ENCODE measurements around the gene MAD1L1.
"Not testable (repeated sequence)": the region's sequence is repeated elsewhere in the genome, so short reads cannot be mapped to it uniquely, and the experiment has no call there.

Gene MAD1L1

DNA sequence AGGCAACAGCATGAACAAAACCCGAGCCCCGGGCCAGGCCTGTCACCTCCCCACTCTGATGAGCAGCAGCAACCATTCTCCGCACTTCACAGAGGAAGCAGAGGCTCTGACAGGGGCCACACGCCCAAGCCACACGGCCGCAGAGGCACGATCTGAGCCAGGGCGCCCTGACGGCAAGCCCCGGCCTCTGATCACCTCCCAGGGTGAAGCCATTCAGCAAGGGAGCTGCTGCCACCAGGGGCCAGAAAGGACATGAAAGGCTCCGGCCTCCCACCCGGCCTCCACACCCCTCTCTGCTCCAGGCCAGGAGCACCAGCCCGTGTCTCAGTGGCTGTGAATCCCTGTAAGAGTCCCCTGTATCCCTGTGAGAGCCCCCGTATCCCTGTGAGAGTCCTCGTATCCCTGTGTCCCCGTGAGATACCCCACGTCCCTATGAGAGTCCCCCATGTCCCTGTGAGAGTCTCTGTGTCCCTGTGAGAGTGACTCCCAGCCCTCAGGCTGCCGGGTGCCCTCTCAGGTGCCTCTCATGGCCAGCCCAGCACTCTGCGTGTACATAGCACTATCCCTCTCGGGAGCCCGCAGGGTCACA lies 187.8 kb downstream of the MAD1L1 start:
- no peak for DNase-seq (ENCODE audit: low read depth)

DNA sequence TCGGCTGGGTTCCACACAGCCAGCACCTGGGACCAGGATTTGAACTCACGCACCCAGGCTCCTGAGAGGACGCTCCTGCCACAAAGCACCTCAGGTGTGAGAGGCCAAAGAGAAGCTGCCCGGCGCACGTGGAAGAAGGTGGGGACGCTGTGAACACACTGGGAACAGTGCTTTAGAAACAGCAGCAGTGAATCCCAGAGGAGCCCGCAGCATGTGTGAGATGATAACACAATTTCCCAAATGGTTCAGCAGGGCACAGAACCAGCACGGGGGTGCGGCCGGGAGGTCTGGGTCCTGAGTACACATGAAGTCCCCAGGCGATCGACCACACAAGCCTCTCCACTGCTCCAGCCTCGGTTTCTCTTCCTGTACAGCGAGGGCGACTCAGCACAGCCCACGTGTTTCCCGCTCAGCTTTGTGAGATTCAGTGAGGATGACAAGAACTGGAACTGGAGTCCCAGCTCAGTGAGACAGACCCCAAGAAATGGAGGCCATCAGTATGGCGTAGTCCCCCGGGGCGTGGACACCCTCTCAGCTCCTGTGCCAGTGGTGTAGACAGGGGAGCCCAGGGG lies 188.3 kb downstream of the MAD1L1 start:
- DNase-seq (ENCODE audit: low read depth), result no peak

DNA sequence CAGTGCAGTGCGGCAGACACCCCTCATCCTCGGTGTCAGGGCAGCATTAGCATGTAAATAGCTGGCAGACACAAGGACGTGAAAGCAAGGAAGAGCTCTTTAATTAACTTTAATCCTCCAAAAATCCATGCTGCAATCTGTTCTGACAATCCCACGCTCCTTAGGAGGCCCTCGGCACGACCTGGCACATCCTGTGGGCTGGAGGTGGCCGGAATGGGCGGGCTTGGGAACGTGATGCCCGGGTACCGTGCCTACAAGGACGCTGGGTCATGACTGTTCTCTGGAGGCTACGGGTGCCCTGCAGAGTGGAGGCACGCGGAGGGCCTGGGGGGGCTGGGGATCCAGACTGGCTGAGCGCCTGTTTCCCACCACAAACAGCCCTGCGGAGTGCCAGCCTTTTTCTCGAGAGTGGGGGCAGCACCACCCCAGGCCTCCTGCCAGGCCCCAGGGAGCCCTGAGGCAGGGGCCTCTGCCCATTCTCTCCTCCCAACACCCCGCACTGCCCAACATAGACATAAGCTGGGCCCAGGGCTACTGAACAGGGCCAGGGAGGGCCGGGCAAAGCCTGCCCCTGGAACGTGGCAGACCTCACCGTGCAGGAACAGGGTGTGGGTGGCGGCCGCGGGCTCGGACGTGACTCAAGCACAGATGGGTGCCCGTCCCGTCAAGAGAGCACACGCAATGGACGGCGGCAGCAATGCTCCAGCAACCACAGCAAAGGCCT lies 189.3 kb downstream of the MAD1L1 start:
- no peak for DNase-seq (ENCODE audit: low read depth)

DNA sequence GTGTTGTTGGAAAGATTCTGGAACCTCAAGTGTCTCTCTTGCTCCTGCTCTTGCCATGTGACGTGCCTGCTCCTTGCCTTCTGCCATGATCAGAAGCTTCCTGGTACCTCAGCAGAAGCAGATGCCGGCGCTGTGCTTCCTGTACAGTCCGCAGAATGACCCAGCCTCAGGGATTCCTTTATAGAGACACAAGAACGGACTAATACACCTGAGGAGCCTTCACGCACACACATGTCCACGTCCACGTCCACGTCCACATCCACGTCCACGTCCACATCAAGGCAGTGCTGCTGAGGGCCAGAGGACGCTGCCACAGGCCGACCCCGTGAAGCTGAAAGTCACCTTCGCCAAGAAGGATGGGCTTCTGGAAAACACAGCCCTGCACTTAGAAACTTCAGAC lies 190.1 kb downstream of the MAD1L1 start:
- no peak for DNase-seq (ENCODE audit: low read depth)

DNA sequence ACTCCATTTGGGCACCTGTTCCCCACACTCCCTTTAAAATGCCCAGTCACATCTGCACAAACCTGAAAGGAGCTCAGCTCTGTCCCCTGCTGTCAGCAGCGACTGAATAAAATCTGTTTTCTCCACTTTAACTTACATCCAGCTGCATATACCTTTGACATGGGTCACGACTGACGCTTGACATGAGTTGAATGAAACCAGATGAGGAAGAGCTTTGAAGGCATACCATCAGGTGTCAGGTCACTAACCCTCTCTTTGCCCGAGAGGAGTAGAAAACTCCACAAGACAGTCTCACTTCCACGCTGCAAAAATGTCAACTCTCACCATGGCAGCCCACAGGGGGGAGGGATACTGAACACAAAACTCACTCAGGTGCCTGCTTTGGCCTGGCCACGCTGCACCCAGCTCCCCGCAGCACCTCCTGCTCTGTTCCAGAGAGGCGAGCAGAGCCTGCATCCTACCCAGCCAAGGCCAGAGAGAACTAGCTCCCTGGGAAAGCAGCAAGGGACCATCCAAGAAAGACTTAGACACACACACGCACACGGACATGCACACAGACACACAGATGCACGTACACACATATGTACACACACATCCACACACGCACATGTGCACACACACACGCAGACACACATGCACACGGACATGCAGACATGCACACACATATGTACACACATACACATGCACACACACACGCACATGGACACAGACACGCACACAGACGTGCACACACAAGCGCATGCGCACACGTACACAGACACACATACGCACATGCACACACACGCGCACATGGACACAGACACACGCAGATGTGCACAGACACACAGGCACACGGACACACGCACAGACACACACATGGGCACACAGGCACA lies 191.0 kb downstream of the MAD1L1 start:
- DNase-seq (ENCODE audit: low read depth), result no peak

DNA sequence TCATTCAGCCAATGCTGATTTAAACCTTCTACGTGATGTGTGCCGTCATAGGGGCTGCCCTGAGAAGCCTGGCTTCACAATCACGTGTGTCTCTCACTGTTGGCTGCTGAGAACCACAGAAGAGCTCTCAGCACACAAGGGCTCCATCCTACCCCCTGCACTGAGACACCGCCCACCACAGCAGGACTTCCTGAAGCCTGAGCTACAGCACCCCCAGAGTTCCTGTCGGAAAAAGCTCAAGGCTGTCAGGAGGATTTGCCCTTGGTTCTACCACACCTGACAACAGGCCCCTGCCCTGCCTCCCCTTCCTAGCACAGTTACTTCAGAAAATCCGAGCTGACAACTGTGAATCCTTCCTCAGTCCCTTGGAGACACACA lies 191.9 kb downstream of the MAD1L1 start:
- DNase-seq (ENCODE audit: low read depth), result no peak

DNA sequence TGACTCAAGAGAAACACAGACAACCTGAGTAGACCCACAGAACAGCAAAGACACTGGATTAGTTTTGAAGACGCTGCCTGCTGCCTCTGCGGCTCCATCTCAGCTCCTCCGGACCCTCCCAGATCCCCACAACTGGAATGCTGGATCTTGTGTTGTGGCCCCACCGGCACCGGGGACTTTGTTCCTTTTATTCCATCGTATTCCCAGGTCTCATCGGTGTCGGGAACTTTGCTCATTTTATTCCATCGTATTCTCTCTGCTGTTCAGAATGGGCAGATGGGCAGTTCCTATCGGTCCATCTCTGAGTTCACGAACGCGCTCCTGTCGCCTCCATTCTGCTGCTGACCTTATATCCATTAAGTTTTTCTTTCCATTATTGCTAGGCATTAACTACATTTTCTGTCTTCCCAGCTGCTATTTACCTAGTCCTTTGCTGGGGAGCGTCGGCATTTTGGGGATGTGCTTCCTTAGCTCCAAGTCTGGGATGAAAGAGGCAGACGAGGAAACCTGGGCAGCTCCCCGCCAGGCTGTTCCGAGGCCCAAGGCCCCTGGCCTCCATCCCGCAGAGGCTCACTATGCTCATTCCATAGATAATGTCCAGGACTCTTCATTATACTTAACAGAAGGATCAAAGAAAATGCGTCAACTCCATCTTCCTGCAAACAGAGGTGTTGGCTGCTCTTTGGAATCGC lies 192.4 kb downstream of the MAD1L1 start:
- no peak for DNase-seq (ENCODE audit: low read depth)

DNA sequence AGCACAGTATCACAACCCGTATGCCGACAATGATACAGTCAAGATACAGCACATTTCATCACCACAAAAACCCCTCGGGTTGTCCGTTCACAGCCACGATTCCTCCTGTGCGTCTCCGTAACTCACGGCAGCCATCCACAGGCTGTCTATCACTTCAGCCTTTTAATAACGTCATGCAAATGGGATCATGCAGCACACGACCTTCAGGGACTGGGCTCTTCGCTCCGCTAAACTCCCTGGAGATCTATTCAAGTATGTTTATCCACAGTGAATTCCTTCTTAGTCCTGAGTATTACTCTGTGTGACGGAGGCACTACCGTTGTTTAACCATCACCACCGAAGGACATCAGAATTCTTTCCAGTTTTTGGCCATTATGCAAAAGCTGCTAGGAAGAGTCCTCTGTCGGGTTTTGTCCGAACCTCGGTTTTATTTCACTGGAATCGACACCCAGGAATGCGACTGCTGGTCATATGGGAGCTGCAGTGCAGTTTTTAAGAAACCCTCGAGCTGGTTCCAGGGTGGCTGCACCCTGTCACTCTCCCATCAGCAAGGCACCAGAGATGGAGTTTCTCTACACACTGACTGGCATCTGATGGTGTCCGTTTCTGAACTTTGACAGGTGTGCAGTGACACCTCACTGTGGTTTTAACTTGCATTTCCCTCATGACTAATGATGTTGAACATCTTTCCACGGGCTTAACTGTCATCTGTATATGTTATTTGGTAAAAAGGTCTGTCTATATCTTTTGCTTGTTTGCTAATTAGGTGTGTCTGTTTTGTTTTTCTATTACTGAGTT lies 193.6 kb downstream of the MAD1L1 start:
- no peak for DNase-seq (ENCODE audit: low read depth)

DNA sequence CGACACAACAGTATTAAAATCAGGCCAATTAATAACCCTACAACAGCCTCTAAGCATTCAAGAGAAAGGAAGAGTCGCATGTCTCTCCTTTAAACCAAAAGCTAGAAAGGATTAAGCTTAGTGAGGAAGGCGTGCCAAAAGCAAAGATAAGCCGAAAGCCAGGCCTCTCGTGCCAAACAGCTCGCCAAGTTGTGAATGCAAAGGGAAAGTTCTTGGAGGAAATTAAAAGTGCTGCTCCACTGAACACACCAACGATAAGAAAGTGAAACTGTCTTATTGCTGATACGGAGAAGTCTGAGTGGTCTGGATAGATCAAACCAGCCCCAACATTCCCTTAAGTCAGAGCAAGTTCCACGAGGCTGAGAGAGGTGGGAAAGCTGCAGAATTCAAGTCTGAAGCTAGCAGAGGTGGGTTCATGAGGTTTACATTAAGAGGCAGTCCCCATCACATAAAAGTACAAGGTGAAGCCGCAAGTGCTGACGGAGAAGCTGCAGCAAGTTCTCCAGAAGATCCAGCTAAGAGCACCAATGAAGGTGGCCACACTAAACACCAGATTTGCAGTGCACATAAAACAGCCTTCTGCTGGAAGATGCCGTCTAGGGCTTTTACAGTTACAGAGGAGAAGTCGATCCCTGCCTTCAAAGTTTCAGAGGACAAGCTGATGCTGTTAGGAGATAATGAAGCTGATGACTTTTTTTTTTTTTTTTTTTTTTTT lies 194.8 kb downstream of the MAD1L1 start:
- DNase-seq (ENCODE audit: low read depth), result no peak

DNA sequence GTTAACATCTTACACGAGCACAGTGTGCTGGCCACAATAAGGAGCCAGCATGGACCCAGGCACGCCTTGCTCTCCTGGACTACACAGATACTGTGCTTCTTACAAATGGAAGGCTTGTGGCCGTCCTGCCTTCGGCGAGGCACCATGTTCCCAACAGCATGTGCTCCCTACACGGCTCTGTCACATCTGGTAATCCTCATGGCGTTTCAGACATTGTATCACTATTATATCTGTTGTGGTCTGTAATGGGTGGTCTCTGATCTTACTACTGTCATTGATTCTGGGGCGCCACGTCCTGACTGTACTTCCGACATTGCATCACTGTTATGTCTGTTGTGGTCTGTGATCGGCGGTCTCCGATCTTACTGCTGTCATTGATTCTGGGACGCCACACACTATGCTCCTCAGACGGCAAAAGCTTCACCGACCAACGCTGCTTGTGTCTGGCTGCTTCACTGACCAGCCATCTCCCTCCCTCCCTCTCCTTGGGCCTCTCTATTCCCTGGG lies 195.4 kb downstream of the MAD1L1 start:
- no peak for DNase-seq (ENCODE audit: low read depth)

DNA sequence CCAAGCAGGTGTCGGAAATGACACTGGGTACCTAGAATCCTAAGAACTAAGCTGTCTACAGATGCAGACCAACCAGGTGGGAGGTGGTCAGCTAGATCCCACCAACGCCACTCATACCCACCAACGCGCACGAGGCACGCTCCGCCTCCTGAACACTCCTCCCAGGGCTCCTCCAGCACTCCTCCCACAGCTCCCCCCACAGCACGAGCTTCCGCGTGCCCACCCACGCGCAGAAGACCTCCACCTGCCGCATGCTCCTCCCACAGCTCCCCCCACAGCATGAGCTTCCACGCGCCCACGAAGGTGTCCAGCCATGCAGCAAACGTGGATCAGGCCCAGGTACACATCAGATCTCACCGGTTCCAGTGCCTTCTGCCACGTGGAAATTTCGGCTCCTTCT lies 196.0 kb downstream of the MAD1L1 start:
- no peak for DNase-seq (ENCODE audit: low read depth)

DNA sequence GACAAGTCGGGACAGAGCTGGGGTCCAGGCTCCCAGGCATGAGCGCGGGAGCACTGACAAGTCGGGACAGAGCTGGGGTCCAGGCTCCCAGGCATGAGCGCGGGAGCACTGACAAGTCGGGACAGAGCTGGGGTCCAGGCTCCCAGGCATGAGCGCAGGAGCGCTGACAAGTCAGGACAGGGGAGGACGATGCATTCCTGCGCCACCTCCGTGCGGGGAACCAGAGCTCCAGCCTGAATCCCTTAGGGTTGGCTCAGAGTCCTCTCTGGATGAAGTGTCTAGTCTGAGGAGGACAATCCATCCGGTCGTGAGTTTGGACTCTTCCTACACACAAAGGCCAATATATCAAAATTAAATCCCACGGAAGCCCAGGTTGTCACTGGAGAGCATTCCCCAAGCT lies 196.5 kb downstream of the MAD1L1 start:
- not testable (repeated sequence) for DNase-seq (ENCODE audit: low read depth)

DNA sequence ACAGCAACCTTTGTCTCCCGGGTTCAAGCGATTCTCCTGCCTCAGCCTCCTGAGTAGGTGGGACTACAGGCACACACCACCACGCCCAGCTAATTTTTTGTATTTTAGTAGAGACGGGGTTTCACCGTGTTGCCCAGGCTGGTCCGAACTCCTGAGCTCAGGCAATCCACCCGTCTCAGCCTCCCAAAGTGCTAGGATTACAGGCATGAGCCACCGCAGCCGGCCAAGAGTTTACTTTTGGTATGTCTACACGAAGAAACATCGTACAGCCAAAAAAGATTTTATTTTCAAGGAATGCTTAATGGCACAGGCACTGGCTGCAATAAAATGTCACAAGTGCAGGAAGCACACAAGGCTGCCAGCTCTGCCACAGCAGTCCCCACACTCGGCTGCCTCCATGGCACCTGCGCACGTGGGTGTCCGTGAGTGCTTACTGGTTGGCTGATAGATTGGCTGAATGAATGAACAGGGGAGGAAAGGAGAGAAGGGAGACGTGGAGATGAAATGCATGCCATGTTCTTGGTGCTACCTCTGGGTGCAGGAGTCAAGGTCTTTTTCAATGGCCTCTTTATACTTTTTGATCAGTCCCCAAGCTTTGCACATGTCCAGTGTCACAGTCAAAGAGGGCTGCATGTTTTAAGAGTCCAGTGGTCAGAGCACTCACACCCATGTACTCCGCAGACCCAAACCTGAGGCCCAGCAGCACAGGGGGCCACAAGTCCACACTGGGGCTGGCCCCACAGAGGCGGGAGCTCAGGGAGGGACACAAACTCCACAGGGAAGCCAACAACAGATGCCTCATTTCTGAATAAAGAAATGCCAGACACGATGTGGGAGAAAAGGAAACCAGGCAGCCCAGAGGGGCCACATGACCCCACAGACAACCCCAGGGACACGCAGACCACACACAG lies 198.2 kb downstream of the MAD1L1 start:
- no peak for DNase-seq (ENCODE audit: low read depth)

DNA sequence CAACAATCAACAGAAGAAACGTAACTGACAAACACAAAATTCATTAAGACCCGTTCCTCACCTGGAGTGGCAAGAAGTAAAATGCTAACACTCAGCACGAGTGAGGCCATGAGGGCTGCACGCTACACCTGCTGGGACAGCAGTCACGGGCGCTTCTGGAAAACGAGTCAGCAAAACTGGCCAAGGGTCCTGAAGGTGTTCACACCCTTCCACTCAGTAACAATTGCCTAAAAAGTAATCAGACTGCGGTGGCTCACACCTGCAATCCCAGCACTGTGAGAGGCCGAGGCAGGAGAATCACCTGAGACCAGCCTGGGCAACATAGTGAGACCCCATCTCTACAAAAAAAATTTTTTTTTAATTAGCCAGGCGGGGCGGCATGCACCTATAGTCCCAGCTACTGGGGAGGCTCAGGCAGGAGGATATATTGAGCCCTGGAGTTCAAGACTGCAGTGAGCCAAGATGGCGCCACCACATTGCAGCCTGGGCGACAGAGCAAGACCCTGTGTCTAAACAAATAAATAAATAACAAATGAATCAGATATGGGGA lies 199.1 kb downstream of the MAD1L1 start:
- DNase-seq (ENCODE audit: low read depth), result no peak

DNA sequence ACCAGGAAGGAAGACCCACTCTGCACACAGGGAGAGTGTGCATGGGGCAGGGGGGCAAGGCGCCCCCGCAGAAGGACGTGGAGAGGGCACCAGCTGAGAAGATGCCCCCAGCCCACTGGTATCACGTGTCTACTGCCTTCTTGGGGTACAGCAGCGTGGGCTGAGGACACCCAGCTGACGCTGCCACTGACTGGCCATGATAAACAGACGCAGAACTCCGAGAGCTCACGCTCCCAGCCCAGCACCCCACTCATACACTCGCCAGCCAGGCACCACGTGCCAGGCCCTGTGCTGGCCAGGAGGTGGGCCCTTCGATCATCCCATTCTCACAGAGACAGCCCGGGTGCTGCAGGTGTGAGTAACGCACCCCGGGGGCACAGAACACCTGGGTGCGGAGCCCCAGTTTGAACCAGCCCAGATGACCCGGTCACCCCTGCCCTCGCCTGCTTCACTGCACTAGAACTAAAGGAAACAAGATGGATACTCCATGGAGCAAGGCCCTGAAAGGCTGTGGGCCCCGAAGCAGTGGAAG lies 199.8 kb downstream of the MAD1L1 start:
- no peak for DNase-seq (ENCODE audit: low read depth)

DNA sequence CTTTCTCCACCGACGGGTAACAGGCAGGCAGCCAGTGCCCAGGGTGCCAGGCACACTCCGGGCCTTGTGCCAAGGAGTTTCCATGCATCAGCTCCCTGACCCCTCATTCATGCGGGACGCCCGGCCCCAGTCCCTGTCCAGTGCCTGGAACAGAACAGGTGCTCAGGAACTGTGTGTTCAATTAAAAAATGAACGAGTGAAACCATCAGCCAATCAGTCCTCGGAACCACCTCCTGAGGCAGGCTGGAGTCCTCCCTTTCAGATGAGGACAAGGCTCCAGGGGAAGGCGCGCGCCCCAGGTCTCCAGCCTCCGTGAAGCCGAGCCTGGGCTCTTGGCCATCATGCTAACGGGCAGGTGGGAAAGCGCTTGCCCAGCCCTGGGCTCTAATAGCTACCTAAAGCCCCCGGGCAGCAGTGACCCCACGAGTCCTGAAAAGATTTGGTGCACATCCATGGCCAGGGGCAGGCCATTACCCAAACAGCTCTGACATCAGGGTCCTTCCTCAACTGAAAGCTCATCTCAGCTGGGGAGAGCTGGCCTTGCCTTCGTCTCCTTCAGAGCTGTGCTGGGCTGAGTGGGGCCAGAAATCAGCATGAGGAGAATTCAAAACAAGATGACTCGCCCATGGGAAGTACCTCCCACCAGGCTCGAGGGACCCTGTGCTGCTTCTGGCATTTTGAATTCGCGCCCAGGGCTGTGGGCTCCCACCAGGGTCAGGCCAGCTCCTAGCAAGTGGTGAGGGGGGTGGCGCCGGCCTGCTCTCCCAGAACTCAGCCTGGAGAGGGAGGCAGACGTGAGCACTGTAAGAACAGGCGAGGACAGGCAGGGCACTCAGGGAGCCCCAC lies 200.5 kb downstream of the MAD1L1 start:
- DNase-seq (ENCODE audit: low read depth), result no peak

DNA sequence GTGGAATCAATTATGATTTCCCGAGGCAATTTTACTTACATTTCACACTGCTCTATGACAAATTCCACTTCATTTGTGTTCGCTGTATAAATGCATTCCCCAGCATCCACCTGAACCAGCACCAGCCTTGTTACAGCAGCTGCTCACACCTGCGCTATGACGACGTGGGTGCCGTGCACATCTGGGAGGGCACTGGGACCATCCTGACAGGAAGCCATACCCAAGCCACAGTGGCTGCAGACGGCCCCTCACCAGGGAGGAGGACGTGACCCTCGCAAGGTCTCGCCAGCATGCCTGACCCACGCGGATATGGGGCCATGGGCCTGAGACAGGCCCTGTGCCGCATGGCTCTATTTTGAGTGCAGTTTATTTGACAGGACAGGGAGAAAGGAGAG lies 201.3 kb downstream of the MAD1L1 start:
- no peak for DNase-seq (ENCODE audit: low read depth)

All from T-helper 22 cell (primary cell).